Transverse colon (tissue), 4 donors: ENCODE results near the gene PPP2R2C.

Experiments used
- POLR2A ChIP-seq: fragments of 450-650 bp; IDR thresholded peaks from one replicate; pipeline ENCODE4 v1.6.1; 2016; ENCODE audit warnings: antibody characterized with exemption, mild to moderate bottlenecking, moderate library complexity
- POLR2AphosphoS5 ChIP-seq, 3 donors: sonication (generic); formaldehyde crosslinking; IDR thresholded peaks; one replicate each; pipeline ENCODE4 v1.6.1; 2016; ENCODE audit warnings: antibody characterized with exemption in 3 of 3
- TF ChIP-seq, protein P1 (sequence below), 5 experiments: fragments of 200-600 bp in 3 of 5; fragments of 450-650 bp in 2 of 5; sonication (generic) in 3 of 5; IDR thresholded peaks; 1 replicate in 2 of 5; 2 replicates in 3 of 5; pipeline ENCODE4 v1.5.1; 2016 to 2017; ENCODE audit warnings: antibody characterized with exemption in 5 of 5, inconsistent platforms in 3 of 5, mild to moderate bottlenecking in 2 of 5, moderate library complexity in 1 of 5

DNA sequence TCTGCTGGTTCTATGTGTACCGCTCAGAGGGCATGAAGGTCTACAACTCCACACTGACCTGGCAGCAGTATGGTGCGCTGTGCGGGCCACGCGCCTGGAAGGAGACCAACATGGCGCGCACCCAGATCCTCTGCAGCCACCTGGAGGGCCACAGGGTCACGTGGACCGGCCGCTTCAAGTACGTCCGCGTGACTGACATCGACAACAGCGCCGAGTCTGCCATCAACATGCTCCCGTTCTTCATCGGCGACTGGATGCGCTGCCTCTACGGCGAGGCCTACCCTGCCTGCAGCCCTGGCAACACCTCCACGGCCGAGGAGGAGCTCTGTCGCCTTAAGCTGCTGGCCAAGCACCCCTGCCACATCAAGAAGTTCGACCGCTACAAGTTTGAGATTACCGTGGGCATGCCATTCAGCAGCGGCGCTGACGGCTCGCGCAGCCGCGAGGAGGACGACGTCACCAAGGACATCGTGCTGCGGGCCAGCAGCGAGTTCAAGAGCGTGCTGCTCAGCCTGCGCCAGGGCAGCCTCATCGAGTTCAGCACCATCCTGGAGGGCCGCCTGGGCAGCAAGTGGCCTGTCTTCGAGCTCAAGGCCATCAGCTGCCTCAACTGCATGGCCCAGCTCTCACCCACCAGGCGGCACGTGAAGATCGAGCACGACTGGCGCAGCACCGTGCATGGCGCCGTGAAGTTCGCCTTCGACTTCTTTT, 170.5 kb downstream of the PPP2R2C start:
- TF ChIP-seq, protein P1, sequence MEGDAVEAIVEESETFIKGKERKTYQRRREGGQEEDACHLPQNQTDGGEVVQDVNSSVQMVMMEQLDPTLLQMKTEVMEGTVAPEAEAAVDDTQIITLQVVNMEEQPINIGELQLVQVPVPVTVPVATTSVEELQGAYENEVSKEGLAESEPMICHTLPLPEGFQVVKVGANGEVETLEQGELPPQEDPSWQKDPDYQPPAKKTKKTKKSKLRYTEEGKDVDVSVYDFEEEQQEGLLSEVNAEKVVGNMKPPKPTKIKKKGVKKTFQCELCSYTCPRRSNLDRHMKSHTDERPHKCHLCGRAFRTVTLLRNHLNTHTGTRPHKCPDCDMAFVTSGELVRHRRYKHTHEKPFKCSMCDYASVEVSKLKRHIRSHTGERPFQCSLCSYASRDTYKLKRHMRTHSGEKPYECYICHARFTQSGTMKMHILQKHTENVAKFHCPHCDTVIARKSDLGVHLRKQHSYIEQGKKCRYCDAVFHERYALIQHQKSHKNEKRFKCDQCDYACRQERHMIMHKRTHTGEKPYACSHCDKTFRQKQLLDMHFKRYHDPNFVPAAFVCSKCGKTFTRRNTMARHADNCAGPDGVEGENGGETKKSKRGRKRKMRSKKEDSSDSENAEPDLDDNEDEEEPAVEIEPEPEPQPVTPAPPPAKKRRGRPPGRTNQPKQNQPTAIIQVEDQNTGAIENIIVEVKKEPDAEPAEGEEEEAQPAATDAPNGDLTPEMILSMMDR (IDR thresholded peaks at IDR 0.05): no peak
- TF ChIP-seq POLR2A (no peak), POLR2AphosphoS5 (IDR thresholded peaks at IDR 0.05) (no peak)
